Lower leg skin (tissue), 4 donors: ENCODE data around the gene REX1BD. TPM values are rescaled to one million over a fixed set of nuclear protein-coding genes. Genes with fewer than 3 reads are reported as not detected.

Experiments used
- DNase-seq, 2 donors: peaks; one replicate each; pipeline ENCODE4 v3.0.0-alpha.2; 2019; ENCODE audit warnings: low spot score in 2 of 2
- H3K4me3 ChIP-seq: fragments of 200-600 bp; sonication (generic); 2 replicates; pipeline ENCODE4 v1.5.1; 2017; ENCODE audit warnings: mild to moderate bottlenecking, low read depth; ENCODE audit not compliant: poor library complexity, severe bottlenecking
- CTCF ChIP-seq, 3 donors: fragments of 450-650 bp; IDR thresholded peaks; one replicate each; pipeline ENCODE4 v1.5.1; 2016; ENCODE audit warnings: antibody characterized with exemption in 3 of 3, mild to moderate bottlenecking in 3 of 3, moderate library complexity in 2 of 3
- POLR2A ChIP-seq, 2 donors: fragments of 450-650 bp; IDR thresholded peaks; one replicate each; pipeline ENCODE4 v1.6.1; 2016 to 2017; ENCODE audit warnings: antibody characterized with exemption in 2 of 2, mild to moderate bottlenecking in 1 of 2, moderate library complexity in 1 of 2
- WGBS, 2 donors: methylation state at CpG; one replicate each; pipeline ENCODE4 v1.1.5; 2018; 5-methylcytosine and 5-hydroxymethylcytosine counted together
- intact Hi-C: fragments of 100-400 bp; cut with DNase I; formaldehyde crosslinking; loops from one replicate; pipeline ENCODE4 v1.15.0; 2023; ENCODE audit warnings: low total_unique reads
- total RNA-seq, 4 donors: library from RNA; depleted of rRNA; stranded (reverse); fragments of >200 nt; gene quantifications; one replicate each; pipeline ENCODE4 v1.1.0, GENCODE V29; 2016

Gene REX1BD
- total RNA-seq, 4 donors from 2014 or later = 91.8 to 119 (median 107) TPM

GRCh38 chr19:18586306-18586705 is 2.3 kb upstream of the REX1BD start:
- no peak overlapping the region for H3K4me3 ChIP-seq
- TF ChIP-seq CTCF (IDR thresholded peaks at IDR 0.05) (no peak), POLR2A (IDR thresholded peaks at IDR 0.05) (no peak)
- no peak for DNase-seq
- WGBS, 2 donors = 53 to 58% methylated on average over 2 of the region's 2 CpGs
- intact Hi-C loops = no loop called here

GRCh38 chr19:18587561-18587960 is 1.0 kb upstream of the REX1BD start:
- TF ChIP-seq CTCF (IDR thresholded peaks at IDR 0.05) = no peak
- TF ChIP-seq POLR2A (IDR thresholded peaks at IDR 0.05) = no peak
- intact Hi-C loops = no loop called here
- WGBS, 2 donors = 91% methylated on average over 12 of the region's 12 CpGs
- peak in 1 of 2 donors; percentile 73 for DNase-seq
- H3K4me3 ChIP-seq = no peak overlapping the region

GRCh38 chr19:18587962-18588610 is 512 bp upstream of the REX1BD start:
- no peak for TF ChIP-seq CTCF (IDR thresholded peaks at IDR 0.05)
- no peak for TF ChIP-seq POLR2A (IDR thresholded peaks at IDR 0.05)
- peak overlapping the region; percentile 83 for H3K4me3 ChIP-seq
- WGBS, 2 donors = 27 to 36% methylated on average over 15 of the region's 16 CpGs
- DNase-seq = peak in 1 of 2 donors; percentile 73
- intact Hi-C loops = no loop called here

GRCh38 chr19:18589380-18590272 is 1.0 kb downstream of the REX1BD start:
- intact Hi-C loops = loop anchor here (10.0 kb wide), 2 partner anchors 175 to 255 kb away; no protein-coding TSS in a partner anchor
- peak in 1 of 2 donors; percentile 94 for DNase-seq
- peak overlapping the region; percentile 83 for H3K4me3 ChIP-seq
- TF ChIP-seq CTCF (IDR thresholded peaks at IDR 0.05) = no peak
- TF ChIP-seq POLR2A (IDR thresholded peaks at IDR 0.05) = no peak
- WGBS, 2 donors = 10 to 16% methylated on average over 23 to 38 of the region's 52 CpGs

- 69 to 75% methylated on average over 40 of the region's 40 CpGs for WGBS, 2 donors
- H3K4me3 ChIP-seq = no peak overlapping the region
- intact Hi-C loops = loop anchor here (10.0 kb wide), 2 partner anchors 174 to 254 kb away; no protein-coding TSS in a partner anchor
- DNase-seq = peak in 1 of 2 donors; percentile 90
- TF ChIP-seq CTCF (IDR thresholded peaks at IDR 0.05) (no peak), POLR2A (IDR thresholded peaks at IDR 0.05) (no peak)
Measured at GRCh38 chr19:18590273-18591272, 2.0 kb downstream of the REX1BD start.
